NCI-H748 (cell line): ENCODE measurements around the gene MDFIC2.
"Not testable (repeated sequence)": the region's sequence is repeated elsewhere in the genome, so short reads cannot be mapped to it uniquely, and the experiment has no call there.

Experiments
- DNase-seq: peaks from one replicate; lab custom pipeline; 2025; ENCODE audit not compliant: unreplicated experiment; lab: John Stamatoyannopoulos, UW

MDFIC2 gene

GRCh38 chr3:70261283-70261682 lies 51.2 kb downstream of the MDFIC2 start:
- no peak for DNase-seq

GRCh38 chr3:70256566-70256965 lies 55.9 kb downstream of the MDFIC2 start:
- DNase-seq = no peak

DNA sequence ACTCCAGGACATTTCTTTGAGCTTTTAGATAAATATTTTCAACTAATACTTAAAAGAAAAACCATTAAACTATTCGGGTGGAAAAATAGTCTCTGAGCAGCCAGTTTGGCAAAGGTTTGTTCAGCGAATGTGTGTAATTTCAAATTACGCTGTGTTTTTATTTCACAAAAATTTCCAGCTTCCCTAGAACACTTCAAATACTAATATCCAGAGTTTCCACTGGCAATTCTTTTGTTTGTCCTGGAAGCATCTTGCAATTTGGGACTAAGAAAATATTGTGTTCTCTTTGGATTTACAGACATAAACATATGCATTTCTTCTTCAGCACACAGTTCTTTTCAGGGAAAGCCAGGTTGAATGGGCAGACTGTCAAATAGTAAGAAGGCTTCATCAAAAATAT lies 61.9 kb downstream of the MDFIC2 start:
- no peak for DNase-seq

- peak; percentile 41 for DNase-seq
These were observed 62.8 kb downstream of the MDFIC2 start for GRCh38 chr3:70249509-70250160.

- DNase-seq = no peak
These were observed 63.6 kb downstream of the MDFIC2 start for GRCh38 chr3:70248856-70249255.

DNA sequence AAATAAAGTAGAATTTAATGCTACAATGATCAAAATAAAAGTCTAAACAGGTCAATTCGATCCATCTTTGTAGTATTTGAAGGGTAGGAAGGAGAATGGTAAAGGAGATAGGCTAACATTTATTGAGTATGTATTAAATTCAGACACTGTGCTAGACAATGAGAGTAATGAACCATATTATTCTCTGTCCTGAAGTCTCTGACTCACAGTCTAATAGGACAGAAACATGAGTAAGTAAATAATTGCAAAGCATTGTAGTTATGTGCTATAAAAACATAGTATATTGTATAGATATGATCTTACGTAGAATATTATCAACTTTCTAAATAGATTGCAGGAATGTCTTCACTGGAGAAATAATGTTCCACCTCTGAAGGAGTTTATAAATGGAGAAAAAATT lies 64.5 kb downstream of the MDFIC2 start:
- DNase-seq = no peak

DNA sequence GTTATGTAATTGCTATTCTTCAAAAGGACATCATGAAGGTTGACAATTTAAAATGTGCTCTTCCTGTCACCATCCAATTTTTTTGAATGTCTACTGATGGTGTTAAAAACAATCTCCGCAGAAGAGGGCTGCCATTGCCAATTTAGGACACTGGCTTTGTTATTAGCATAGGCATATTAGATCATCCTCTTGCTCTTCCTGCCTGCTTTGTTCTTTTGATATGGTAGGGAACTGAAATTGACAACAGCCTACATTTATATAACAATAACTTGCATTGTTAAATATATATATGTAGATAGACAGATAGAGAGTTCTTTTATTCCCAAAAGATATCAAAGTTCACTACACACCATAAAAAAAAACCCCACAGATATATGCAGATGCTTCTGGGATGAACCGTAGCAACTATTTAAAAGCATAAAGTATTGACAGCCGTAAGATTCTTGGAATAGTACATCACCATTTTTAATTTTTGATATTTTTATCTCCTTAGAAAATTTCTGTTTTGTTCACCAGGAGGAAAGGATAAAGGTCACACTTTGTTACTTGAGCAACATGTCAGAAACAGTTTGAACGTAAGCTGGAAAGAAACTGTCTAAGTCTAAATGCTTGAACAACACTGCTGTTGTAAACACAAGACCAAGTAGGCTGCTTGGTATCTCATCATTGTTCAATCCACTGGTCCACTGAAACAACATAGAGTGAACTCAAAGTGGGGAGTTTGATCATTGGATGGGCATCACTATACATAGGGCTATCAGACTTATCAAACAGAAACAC lies 66.5 kb downstream of the MDFIC2 start:
- DNase-seq = no peak

DNA sequence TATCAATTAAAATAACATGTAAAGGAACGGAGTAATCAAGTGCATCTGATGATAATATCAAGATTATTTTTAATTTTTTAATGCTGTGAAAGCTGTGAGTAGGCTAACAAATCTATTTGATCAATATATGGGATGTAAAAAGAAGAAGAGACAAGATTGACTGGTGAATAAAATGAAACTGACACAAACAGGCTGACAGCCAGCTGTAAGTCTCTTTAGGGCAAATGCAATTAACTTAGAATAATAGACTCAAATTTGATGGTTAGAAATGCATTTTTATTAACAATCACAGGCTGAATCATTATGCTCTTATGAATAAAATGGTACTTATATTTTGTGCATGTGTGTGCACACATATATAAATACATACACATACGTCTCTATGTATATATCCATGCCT lies 68.0 kb downstream of the MDFIC2 start:
- no peak for DNase-seq

GRCh38 chr3:70242297-70242882 lies 70.0 kb downstream of the MDFIC2 start:
- DNase-seq = no peak

DNA sequence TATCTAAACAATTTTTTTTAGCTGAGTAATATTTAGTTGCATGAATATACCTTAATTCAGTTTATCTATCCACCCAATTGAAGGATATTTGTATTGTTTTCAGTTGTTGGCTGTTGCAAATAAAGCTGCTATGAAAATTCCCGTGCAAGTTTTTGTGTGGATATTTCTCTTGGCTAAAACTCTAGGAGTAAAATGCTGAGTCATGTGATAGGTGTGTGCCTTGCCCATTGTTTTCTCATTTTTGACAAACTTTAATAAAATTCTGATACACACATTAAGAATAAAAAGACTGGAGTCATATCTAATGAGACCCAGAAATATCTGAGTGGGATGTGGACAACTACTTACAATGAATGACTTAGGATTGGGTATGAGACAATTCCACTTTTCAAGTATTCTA lies 78.6 kb downstream of the MDFIC2 start:
- DNase-seq = no peak

DNA sequence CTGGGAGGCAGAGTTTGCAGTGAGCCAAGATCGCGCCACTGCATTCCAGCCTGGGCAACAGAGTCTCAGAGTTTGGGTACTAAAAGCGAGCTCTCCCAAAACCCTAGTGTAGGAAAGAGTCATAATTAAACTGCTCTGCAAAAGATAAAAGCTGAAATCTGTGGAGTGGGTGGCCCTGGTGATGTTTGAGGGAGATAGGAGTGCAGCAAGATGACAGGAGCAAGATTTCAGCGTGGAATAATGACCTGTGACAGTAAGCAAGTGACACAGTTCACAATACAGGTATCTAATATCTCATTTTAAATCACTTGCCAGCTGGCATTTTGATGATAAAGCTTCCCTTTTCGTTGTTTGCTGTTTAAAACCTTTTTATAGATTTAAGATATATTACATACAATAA lies 79.3 kb downstream of the MDFIC2 start:
- DNase-seq = no peak

DNA sequence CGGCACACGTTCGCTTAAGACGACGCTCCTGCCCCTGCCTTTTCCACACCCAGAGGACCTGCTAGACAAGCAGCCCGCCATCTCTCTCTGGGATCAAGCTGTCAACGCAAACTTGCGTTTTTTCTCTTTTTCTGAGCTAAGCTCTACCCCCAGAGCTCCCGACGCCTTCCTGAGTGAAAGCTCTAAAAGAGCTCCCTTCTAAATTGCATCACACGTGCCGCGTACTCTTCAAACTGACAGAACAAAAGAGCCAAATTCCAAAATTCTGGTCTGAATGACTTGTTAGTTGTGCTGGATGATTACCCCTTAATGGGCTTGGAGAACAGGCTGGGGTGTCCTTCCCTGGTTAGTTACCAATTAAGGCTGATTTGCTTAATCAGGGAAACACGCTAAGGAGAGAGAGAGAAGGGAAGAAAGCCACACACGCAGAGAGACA lies 81.2 kb downstream of the MDFIC2 start:
- no peak for DNase-seq

- DNase-seq = no peak
These were observed 85.0 kb downstream of the MDFIC2 start for GRCh38 chr3:70227437-70227836.

GRCh38 chr3:70225146-70225545 lies 87.3 kb downstream of the MDFIC2 start:
- no peak for DNase-seq

DNA sequence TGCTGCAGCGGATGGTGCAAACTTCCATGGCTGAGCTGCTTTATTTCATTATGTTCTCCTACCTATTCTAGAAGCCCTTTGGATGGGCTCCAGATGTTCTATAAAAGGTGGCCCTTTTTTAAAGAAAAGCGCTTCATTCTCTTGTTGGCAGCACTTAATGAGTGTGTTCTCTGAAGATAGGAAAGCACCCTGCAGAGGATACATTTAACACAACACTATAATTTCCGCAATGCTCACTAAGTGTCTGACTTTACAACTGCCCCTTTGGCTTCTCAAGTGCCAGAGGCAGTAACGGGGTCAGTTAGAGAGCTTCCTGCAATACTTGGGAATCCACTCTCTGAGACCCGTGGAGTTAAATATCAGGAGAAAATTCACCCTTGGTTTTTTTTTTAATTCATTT lies 88.1 kb downstream of the MDFIC2 start:
- peak; percentile 44 for DNase-seq

DNA sequence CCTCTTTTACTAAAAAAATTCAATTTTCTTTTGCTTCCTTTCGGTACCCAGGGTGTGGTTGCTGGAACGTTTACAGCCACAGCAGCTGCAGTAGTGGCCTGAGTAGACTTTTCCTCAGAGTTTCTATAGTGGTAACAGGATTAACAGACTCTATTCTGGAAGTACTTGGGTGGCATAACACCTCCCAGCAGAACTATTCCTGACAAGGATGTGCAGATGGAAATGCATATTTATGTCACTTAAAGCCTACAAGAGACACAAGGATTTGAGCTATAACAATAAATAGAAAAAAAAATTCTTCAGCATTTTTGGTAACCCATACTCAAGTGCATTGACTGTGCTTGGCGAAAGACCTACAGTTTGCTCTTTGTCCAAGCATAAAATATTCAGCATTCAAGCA lies 94.0 kb downstream of the MDFIC2 start:
- DNase-seq = no peak

DNA sequence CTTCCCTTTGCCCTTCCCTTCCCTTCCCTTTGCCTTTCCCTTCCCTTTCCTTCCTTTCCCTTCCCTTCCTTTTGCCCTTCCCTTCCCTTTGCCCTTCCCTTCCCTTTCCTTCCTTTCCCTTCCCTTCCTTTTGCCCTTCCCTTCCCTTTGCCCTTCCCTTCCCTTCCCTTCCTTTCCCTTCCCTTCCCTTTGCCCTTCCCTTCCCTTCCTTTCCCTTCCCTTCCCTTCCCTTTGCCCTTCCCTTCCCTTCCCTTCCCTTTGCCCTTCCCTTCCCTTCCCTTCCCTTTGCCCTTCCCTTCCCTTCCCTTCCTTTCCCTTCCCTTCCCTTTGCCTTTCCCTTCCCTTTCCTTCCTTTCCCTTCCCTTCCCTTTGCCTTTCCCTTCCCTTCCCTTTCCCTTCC lies 101.2 kb downstream of the MDFIC2 start:
- not testable (repeated sequence) for DNase-seq

DNA sequence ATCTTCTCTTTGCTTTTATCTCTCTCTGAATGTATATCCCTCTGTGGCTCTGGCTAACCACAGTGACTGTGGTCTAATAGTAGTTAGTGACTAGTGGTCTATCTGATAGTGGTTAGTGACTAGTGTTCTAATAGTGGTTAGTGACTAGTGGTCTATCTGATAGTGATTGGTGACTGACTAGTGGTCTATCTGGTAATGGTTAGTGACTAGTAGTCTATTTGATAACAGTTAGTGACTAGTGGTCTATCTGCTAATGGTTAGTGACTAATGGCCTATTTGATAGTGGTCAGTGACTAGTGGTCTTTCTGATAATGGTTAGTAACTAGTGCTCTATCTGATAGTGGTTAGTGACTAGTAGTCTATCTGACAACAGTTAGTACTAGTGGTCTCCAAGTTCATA lies 110.5 kb downstream of the MDFIC2 start:
- DNase-seq = no peak

- no peak for DNase-seq
These were observed 122.5 kb downstream of the MDFIC2 start for GRCh38 chr3:70189884-70190473.

DNA sequence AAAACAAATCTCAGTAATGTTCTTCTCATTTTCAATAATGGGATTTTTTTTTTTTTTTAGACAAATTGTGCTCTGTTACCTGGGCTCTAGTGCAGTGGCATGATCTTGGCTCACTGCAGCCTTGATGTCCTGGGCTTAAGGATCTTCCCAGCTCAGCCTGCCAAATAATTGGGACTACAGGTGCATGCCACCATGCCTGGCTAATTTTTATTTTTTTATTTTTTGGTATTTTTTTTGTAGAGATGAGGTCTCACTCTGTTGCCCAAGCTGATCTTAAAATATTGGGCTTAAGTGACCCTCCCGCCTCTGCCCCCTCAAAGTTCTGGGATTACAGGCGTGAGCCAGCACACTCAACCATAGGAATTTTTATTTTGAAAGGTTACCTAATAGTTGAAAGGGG lies 126.2 kb downstream of the MDFIC2 start:
- no peak for DNase-seq

DNA sequence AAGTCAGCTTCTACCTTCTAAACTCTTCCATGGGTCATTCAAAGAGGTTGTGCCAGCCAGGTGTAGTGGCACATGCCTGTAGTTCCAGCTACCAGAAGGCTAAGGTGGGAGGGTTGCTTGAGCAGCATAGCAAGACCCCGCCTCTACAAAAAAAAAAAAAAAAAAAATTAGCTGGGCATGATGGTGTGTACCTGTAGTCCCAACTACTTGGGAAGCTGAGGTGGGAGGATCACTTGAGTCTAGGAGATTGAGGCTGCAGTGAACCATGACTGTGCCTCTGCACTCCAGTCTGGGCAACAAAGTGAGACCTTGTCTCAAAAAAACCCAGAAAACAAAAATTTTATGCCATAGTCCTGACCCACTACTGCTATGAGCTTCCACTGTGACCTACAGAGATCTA lies 126.8 kb downstream of the MDFIC2 start:
- no peak for DNase-seq
